Activated CD8-positive, alpha-beta memory T cell treated with anti-CD3 and anti-CD28 coated beads, Interleukin-2, amount 50 U/mL, for 1 hour (primary cell): ENCODE measurements around the gene TNPO1.
"Not testable (repeated sequence)": the region's sequence is repeated elsewhere in the genome, so short reads cannot be mapped to it uniquely, and the experiment has no call there.

Source experiments
- DNase-seq: peaks from one replicate; pipeline ENCODE4 v3.0.0-alpha.2; 2020; ENCODE audit errors: extremely low read depth

TNPO1 gene

GRCh38 chr5:72854419-72854818, 38.0 kb downstream of the TNPO1 start:
- no peak for DNase-seq

GRCh38 chr5:72855821-72856220, 39.4 kb downstream of the TNPO1 start:
- no peak for DNase-seq

DNA sequence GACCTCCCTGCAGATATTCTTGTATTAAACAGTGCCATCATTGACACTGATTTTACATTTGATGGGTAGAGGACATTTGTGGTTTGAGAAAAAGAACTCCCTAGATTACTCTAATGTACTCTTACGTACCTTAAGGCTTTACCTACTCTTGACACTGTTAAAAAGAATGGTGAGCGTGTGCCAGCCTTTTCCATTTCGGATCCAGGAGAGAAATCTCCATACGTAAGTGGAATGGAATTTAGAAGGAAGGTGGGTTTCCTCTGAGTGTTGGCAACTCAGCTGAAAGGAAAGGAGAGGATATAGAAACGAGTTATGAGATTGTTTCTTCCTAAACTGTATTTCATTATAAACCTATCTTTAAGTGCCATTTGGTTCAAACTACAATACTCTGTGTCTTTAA, 40.9 kb downstream of the TNPO1 start:
- no peak for DNase-seq

DNA sequence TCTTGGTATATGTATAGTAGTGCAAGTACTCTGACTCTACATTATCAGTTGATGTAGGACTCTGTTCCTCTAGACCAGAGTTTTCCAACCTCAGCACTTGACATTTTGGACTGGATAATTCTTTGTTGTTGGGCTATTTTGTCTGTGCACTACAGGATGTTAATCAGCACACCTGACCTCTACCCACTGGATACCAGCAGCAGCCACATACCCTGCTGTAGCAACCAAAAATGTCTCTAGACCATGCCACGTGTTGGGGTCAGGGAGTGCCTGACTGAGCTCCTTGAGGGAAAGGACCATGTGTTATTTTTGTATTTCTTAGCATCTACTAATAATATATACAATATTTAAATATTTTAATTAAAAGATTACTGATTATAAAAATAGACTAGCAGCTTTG, 42.7 kb downstream of the TNPO1 start:
- no peak for DNase-seq

- no peak for DNase-seq
These were observed 44.0 kb downstream of the TNPO1 start for GRCh38 chr5:72860499-72860898.

DNA sequence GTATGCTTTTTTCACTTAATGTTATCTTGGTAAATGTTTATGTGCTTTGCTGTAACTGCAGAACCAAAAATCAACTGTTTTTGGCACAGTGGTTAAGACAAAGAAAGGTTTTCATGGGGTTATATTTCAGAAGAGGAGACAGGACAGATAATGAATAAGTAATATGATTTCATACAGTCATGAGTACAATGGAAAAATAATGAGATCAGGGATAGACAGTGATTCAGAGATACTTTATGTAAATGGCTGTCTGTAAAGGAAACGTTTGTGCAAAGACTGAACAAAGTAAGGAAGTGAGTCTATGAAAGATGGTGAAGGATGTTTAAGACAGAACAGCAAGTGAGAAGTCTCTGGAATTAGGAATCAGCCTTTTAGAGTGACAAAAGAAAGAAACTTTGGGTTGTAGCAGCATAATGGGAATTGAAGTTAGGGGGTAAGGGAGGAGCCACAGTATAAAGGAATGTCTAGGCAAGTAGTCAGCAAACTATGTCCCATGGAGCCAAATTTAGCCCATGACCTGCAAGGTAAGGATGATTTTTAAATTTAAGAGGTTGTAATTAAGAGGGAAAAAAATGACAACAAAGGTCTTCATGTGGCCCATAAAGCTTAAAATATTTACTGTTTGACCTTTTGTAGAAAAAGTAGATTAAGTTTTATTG, 55.0 kb downstream of the TNPO1 start:
- no peak for DNase-seq

GRCh38 chr5:72878854-72879253, 62.4 kb downstream of the TNPO1 start:
- no peak for DNase-seq

DNA sequence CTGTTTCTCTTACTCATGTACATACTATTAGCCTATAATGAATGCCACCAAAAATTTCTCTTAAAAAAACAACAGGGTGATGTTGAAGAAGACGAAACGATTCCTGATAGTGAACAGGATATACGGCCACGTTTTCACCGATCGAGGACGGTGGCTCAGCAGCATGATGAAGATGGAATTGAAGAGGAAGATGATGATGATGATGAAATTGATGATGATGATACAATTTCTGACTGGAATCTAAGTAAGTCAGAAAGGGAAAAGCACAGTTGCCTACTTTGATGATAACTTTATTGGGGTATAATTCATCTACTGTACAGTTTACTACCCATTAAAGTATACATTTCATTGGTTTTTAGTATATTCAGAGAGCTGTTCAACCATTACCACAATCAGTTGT, 66.5 kb downstream of the TNPO1 start:
- DNase-seq, result no peak

DNA sequence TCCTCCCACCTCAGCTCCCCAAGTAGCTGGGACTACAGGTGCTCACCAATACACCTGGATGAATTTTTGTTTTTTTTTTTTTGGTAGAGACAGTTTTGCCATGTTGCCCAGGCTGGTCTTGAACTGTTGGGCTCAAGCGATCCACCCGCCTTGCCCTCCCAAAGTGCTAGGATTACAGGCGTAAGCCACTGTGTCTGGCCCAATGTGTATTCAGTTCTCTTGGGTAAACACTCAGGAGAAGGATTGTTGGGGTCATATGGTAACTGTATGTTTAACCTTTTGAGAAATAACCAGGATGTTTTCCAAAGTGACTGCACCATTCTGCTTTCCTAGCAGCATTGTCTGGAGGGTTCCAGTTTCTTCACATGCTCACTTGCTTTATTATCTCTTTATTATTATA, 67.4 kb downstream of the TNPO1 start:
- DNase-seq, result no peak

DNA sequence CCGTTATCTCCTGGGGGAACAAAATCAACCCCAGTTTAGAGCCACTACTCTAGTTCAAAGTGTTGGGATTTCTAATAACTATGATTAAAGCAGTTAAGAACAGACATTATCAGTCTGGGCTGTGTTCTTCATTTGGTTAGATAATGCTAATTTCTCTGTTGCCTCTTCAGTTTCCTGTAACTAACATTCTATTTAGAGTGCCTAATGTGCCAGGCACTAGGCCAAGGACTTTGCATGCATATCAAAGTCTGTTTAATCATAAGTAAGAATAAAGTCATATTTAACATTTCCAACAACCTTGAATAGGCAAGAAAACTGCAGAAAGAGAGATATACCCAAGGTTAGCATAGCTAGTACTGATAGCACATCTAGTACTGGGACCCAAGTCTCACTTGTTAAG, 68.4 kb downstream of the TNPO1 start:
- DNase-seq, result no peak

DNA sequence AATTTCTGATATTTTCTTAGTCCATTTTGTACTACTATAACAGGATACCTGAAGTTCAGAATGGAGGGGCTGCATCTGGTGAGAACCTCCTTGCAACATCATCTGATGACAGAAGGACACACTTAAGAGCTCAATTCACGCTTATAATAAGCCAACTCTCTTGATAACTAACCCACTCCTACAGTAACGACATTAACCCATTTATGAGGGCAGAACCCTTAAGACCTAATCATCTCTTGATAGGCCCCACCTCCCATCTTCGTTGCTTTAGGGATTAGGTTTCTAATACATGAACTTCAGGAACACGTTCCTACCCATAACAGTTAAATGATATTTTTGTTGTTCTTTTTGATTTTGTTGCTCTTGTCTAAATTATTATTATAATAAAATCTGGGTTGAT, 69.4 kb downstream of the TNPO1 start:
- no peak for DNase-seq

GRCh38 chr5:72888595-72888994, 72.1 kb downstream of the TNPO1 start:
- DNase-seq, result no peak

DNA sequence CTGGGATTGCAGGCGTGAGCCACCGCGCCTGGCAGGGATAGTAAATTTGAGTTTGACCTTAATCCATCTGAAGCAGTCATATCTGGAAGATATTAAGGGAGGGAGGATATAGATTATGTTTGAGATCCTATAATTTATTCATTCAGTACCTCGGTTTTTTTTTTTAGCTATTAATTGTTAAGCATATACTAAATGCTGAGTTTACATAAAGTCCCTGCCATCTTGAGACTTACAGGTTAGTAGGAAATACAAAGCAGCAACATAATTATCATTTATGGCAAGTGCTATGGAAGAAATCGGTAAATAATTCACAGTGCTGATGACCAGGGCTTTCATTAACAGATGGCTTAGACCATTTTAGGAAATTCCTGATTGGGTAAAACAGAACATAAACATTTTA, 72.9 kb downstream of the TNPO1 start:
- no peak for DNase-seq

DNA sequence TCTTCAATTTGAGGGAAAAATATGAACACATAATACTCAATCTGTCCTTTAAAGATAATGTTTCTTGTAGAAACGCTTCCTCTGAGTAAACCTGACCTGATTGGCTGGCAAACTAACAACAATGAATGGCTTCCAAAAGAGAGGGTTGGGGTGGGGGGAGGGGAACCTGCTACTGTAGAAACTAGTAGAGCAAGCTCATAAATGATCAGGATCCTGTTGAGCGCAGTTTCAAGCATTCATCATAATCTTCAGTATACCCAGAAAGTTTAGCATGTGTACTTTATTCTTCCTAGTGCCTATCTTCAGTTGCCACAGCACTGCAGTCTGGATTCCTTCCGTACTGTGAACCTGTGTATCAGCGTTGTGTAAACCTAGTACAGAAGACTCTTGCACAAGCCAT, 76.4 kb downstream of the TNPO1 start:
- no peak for DNase-seq

DNA sequence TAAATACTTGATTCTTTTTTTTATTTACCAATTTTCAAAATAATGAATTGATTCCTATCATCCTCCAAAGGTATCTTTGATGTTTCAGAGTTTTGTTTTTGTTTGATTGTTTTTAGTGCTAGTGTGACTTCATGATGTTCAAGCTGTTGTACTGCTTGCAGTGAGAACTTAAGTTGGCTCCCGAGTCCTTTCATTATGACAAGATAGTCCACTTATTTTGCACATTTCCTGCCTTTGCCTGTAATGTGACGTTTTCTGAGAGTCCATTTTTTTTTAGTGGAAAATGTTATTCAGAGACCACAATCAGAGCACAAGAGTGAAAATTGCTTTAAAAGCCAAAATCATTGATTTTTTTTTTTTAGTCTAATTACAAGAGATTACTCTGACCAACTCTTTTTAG, 79.3 kb downstream of the TNPO1 start:
- DNase-seq, result no peak

- no peak for DNase-seq
These were observed 90.3 kb downstream of the TNPO1 start for GRCh38 chr5:72906806-72907205.

DNA sequence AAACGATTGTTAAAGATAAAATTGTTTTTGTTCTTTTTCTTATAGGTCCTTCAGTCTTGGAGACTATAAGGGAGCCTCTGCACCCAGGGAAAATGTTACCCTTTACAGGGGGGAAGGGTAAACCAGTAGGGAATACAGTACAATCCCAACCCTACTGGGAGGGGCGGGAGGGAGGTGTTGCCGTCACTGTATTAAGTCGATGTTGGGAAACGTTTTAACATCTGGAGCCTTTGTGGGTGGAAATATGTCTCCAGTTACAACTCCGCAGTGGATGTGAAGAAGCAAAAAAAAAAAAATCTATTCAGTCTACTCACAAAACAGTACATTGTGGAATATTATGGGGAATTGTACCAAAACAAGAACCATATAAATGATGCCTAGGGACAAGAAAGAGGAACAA, 92.2 kb downstream of the TNPO1 start:
- no peak for DNase-seq

DNA sequence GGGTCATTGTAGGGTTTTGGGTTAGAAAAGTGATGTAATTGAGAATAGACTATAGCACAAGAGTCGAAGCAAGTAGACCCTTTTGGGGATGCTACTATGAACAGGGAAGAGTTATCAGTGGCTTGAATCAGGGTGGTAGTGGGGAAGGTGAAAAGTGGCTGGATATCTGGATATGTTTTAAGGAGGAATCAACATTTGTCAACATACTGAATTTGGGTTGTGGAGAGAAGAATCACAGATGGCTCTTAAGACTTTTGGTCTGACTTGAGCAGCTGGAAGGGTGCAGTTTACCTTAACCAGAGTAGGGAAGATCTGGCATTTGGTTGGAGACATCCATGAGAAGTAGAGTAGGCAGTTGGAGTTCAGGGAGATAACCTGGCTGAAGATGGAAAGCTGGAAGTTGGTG, 100.9 kb downstream of the TNPO1 start:
- DNase-seq, result no peak

- DNase-seq, result no peak
These were observed 104.4 kb downstream of the TNPO1 start for GRCh38 chr5:72920690-72921502.

DNA sequence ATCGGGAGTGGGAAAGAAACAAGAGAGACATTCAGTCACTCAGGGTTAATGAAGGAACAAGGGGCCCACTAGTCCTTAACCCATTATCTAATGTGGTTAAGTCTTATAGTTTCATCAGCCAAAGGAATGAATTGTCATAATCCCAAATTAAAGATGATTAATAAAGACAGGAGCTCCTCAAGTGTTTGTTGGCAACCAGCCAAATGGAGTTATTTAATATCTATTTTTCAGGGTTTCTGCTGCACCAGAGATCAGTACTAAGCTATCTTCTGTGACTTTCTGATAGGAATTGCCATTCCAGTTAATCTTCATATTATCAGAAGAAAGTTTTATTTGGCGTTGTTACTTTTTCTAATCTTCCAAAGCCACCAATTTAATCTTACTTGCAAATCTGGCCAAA, 105.4 kb downstream of the TNPO1 start:
- no peak for DNase-seq

DNA sequence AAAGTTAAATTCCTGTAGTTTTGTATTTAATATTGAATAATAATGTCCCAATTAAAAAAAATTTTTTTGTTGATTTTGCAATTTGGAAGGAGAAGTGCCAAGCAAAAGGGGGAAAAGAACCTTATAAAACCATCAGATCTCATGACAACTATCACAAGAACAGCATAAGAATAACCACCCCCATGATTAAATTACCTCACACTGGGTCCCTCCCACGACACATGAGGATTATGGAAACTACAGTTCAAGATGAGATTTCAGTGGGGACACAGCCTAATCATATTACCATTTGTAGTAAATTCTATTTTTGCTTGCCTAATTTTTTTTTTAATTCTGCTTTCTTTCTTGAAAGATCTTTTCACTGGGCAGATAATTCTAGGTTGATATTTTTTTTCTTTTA, 106.0 kb downstream of the TNPO1 start:
- DNase-seq, result no peak

DNA sequence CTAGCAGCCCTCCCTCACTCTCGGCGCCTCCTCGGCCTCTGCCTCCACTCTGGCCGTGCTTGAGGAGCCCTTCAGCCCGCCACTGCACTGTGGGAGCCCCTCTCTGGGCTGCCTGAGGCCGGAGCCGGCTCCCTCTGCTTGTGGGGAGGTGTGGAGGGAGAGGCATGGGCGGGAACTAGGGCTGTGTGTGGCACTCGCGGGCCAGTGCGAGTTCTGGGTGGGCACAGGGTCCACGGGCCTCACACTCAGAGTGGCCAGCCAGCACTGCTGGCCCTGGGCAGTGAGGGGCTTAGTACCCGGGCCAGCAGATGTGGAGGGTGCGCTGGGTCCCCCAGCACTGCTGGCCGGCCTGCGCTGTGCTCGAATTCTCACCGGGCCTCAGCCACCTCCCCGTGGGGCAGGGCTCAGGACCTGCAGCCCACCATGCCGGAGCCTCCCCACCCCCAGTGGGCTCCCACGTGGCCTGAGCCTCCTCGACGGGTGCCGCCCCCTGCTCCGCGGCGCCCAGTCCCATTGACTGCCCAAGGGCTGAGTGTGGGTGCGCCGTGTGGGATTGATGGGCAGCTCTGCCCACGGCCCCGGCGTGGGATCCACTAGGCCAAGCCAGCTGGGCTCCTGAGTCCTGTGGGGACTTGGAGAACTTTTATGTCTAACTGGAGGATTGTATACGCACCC, 109.0 kb downstream of the TNPO1 start:
- DNase-seq, result no peak

DNA sequence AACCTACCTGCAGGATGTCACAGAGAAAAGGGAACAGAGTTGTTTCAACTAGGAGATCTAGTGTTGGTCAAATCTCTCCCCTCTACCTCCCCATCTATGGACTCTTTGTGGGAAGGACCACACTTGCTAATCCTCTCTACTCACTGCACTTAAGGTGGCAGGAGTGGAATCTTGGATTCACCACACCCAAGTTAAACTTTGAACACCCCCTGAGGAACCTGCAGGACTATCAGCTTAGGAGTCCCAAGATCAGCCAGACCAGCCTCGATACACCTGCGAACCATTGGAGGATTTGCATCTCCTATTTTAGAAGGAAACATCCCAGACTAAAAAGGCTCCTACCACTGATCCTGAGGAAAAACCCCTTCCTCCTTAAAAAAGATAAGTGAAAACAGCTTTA, 116.2 kb downstream of the TNPO1 start:
- DNase-seq, result not testable (repeated sequence)
